OCI-LY1 (cell line): ENCODE data around the gene TMPRSS11F.

Source experiments
- EZH2 ChIP-seq: fragments of 200-600 bp; sonication (generic), shearing (Covaris generic); IDR thresholded peaks from 2 replicates; pipeline ENCODE4 v1.8.0; 2017; ENCODE audit warnings: borderline replicate concordance, mixed run types, mild to moderate bottlenecking, antibody characterized with exemption, low read length, moderate library complexity, mixed read lengths
- TF ChIP-seq, protein P1 (sequence below): fragments of 200-600 bp; sonication (generic), shearing (Covaris generic); IDR thresholded peaks from 2 replicates; pipeline ENCODE4 v1.5.1; 2017; ENCODE audit warnings: mild to moderate bottlenecking, antibody characterized with exemption, low read length, moderate library complexity, mixed read lengths

DNA sequence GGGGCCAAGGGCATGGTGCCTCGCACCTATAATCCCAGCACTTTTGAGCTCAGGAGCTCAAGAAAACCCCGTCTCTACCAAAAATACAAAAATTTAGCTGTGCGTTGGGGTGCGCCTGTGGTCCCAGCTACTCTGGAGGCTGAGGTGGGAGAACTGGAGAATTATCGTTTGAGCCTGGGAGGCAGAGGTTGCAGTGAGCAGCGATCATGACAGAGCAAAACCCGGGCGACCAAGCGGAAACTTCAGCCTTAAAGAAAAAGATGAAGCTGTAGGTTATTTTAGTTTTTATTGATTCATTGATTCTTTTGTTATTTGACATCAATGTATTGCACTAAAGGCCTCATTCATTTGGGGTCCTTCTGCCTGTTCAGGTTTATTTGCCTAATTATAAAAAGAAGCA is 5.4 kb downstream of the TMPRSS11F start:
- TF ChIP-seq, protein P1, sequence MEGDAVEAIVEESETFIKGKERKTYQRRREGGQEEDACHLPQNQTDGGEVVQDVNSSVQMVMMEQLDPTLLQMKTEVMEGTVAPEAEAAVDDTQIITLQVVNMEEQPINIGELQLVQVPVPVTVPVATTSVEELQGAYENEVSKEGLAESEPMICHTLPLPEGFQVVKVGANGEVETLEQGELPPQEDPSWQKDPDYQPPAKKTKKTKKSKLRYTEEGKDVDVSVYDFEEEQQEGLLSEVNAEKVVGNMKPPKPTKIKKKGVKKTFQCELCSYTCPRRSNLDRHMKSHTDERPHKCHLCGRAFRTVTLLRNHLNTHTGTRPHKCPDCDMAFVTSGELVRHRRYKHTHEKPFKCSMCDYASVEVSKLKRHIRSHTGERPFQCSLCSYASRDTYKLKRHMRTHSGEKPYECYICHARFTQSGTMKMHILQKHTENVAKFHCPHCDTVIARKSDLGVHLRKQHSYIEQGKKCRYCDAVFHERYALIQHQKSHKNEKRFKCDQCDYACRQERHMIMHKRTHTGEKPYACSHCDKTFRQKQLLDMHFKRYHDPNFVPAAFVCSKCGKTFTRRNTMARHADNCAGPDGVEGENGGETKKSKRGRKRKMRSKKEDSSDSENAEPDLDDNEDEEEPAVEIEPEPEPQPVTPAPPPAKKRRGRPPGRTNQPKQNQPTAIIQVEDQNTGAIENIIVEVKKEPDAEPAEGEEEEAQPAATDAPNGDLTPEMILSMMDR, result no peak
- no peak for TF ChIP-seq EZH2
